Adrenal gland (tissue), 5 donors: ENCODE measurements around the gene WDR72.

ENCODE experiments used
- CTCF ChIP-seq, 6 experiments: fragments of 450-650 bp in 4 of 6; fragments of 200-600 bp in 2 of 6; sonication (generic) in 1 of 6; IDR thresholded peaks; 1 replicate in 5 of 6; 2 replicates in 1 of 6; pipeline versions ENCODE4 v1.5.1 to v1.8.0; 2016 to 2021; ENCODE audit warnings: antibody characterized with exemption in 6 of 6, mild to moderate bottlenecking in 2 of 6, moderate library complexity in 1 of 6
- POLR2A ChIP-seq, 2 donors: fragments of 450-650 bp; IDR thresholded peaks; one replicate each; pipeline ENCODE4 v1.6.1; 2017; ENCODE audit warnings: antibody characterized with exemption in 2 of 2, mild to moderate bottlenecking in 2 of 2, moderate library complexity in 1 of 2
- donor health status: DM: no; HTN: no; CAD: no.

GRCh38 chr15:53539878-53540277, 219.6 kb downstream of the WDR72 start:
- TF ChIP-seq POLR2A (IDR thresholded peaks at IDR 0.05) (no peak), CTCF (IDR thresholded peaks at IDR 0.05) (no peak)
